ENCODE results near the gene IGSF5.

DNA sequence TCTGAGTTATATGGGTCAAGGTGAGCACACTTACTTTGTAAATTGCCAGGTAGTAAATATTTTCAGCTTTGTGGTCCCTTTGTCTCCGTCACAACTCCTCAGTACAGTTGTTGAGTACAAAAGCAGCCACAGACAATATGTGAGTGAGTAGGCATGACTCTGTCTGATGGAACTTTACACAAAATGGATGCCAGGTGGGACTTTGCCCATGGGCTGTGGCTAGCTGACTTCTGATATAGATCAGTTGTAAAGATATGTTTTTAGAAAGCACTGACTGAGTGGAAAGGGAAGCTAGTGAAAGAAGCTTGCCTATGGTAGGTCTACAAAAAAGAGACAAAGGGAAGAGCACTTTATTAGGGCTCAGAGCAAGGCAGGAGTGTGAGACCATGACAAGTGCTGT is 23.1 kb upstream of the IGSF5 start:
- TF ChIP-seq CTCF (IDR thresholded peaks at IDR 0.05) (no peak), POLR2AphosphoS5 (IDR thresholded peaks at IDR 0.05) (no peak), EP300 (IDR thresholded peaks at IDR 0.05; ENCODE audit: low read depth) (no peak)

Data from transverse colon (tissue), 4 donors.